ENCODE measurements around the gene ENO2. TPM values are rescaled to one million over a fixed set of nuclear protein-coding genes. Genes with fewer than 3 reads are reported as not detected.

Gene ENO2
- total RNA-seq, 4 donors from 2014 or later = 28.7 to 49.7 (median 40.0) TPM

DNA sequence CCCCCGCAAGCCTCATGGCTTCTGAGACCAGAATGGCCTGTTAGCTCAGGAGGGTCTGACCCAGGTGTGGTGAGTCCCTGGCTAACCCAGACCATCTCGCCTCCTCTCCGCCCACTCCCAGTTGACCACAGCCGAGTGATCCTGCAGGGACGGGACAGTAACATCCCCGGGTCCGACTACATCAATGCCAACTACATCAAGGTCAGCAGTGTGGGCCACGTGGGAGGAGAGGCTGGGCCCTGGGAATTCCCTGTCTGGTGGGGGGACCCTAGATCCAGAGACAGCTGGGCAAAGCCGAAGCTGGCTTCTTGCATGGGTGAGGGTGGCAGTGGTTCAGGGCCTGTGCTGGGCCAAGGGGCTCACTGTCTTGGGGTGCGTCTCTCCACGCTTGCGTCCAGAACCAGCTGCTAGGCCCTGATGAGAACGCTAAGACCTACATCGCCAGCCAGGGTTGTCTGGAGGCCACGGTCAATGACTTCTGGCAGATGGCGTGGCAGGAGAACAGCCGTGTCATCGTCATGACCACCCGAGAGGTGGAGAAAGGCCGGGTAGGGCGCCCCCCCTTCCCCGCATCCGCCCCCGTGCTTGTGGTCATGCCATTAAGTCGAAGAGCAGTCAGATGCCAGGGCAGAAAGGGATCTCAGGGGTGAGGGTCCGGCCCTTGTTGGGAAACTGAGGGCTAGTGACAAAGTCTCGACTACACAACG is 41.8 kb downstream of the ENO2 start:
- DNase-seq (ENCODE audit: extremely low spot score) = no peak
- H3K9me3 ChIP-seq = no peaks in the 10 kb centered on the region
- H3K4me3 ChIP-seq = no peak overlapping the region
- peaks cover 18 to 40% (median 33%) of the 10 kb centered on the region in 4 donors for H3K4me1 ChIP-seq
- H3K36me3 ChIP-seq = no peaks in the 10 kb centered on the region
- H3K27ac ChIP-seq (replicated peaks in 1 of 4) = no peak overlapping the region
- intact Hi-C loops (cut with DNase I) = no loop called here
- WGBS = 71% methylated on average over 6 of the region's 28 CpGs
- H3K27me3 ChIP-seq = no peaks in the 10 kb centered on the region
- TF ChIP-seq POLR2A (IDR thresholded peaks at IDR 0.05; ENCODE audit: low read depth) (no peak), POLR2AphosphoS5 (IDR thresholded peaks at IDR 0.05) (no peak), EP300 (IDR thresholded peaks at IDR 0.05) (no peak)
- TF ChIP-seq, protein P1, sequence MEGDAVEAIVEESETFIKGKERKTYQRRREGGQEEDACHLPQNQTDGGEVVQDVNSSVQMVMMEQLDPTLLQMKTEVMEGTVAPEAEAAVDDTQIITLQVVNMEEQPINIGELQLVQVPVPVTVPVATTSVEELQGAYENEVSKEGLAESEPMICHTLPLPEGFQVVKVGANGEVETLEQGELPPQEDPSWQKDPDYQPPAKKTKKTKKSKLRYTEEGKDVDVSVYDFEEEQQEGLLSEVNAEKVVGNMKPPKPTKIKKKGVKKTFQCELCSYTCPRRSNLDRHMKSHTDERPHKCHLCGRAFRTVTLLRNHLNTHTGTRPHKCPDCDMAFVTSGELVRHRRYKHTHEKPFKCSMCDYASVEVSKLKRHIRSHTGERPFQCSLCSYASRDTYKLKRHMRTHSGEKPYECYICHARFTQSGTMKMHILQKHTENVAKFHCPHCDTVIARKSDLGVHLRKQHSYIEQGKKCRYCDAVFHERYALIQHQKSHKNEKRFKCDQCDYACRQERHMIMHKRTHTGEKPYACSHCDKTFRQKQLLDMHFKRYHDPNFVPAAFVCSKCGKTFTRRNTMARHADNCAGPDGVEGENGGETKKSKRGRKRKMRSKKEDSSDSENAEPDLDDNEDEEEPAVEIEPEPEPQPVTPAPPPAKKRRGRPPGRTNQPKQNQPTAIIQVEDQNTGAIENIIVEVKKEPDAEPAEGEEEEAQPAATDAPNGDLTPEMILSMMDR (IDR thresholded peaks at IDR 0.05) = no peak

DNA sequence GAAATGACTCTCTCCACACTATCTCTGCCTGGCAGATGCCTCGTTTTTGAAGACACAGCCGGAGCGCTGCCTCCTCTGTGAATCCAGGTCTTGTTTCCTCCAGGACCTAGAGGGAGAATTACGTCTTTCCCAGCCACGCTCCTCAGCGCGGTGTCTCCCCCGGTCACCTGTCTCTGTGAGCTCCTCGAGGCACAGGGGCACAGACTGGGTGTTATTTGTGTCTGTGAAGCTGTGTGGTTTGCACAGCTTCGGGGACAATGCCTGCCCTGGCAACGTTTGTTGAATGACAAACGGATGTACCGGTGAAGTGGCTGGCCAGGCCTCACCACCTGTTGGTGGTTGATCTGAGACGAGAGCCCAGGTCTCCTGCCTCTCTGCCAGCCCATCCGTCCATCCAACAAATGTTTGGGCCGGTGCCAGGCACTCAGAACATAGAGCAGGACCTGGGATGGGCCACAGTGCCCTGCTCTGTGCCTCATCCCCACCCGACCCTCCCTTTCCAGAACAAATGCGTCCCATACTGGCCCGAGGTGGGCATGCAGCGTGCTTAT is 42.8 kb downstream of the ENO2 start:
- Histone ChIP-seq H3K27ac (replicated peaks in 1 of 4) (no peak overlapping the region), H3K36me3 (no peaks in the 10 kb centered on the region), H3K4me1 (peaks cover 28 to 50% (median 44%) of the 10 kb centered on the region in 4 donors), H3K27me3 (no peaks in the 10 kb centered on the region), H3K9me3 (no peaks in the 10 kb centered on the region), H3K4me3 (no peak overlapping the region)
- DNase-seq (ENCODE audit: extremely low spot score) = no peak
- 89% methylated on average over 9 of the region's 20 CpGs for WGBS
- intact Hi-C loops (cut with DNase I) = no loop called here
- TF ChIP-seq POLR2AphosphoS5 (IDR thresholded peaks at IDR 0.05) (no peak), EP300 (IDR thresholded peaks at IDR 0.05) (no peak)
- TF ChIP-seq, protein P1 (IDR thresholded peaks at IDR 0.05) = no peak

DNA sequence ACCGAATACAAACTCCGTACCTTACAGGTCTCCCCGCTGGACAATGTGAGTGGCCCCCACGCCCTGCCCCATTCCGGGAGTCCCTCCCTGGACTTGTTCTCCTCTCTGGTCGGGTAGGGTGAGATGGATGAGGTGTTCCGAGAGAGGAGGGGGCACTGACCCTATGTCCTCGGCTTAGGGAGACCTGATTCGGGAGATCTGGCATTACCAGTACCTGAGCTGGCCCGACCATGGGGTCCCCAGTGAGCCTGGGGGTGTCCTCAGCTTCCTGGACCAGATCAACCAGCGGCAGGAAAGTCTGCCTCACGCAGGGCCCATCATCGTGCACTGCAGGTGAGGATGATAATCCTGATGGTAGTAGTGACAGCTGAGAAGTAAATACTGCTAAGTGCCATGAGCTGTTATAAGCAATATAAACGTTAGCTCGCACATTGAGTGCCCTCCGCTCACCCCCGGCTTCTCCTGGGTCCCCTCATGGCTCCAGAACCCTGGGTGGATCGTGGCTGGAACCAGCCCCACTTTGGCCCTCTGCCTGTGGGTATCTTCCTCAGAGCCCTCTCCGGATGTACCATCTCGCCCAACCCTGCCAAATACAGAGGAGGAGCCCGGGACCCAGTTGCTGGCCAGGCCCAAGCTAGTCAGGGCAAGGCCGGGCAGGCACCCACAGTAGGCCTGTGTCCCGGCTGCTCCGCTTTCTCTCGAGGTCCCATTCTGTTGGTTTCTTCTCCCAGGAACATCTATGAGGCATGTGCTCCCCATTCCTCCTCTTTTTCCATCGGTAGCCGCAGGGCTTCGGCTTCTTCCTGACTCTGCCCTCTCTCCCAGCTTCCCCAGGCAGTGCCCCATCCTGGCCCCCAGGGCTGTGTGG is 43.6 kb downstream of the ENO2 start:
- intact Hi-C loops (cut with DNase I) = no loop called here
- TF ChIP-seq POLR2A (IDR thresholded peaks at IDR 0.05; ENCODE audit: low read depth) (no peak), POLR2AphosphoS5 (IDR thresholded peaks at IDR 0.05) (no peak), EP300 (IDR thresholded peaks at IDR 0.05) (no peak)
- TF ChIP-seq, protein P1 (IDR thresholded peaks at IDR 0.05) = no peak
- peaks cover 35 to 55% (median 49%) of the 10 kb centered on the region in 4 donors for H3K4me1 ChIP-seq
- H3K27me3 ChIP-seq = no peaks in the 10 kb centered on the region
- DNase-seq (ENCODE audit: extremely low spot score) = no peak
- H3K4me3 ChIP-seq = no peak overlapping the region
- H3K27ac ChIP-seq (replicated peaks in 1 of 4) = peak overlapping the region in 2 of 4 donors; percentile 34 to 46
- 78% methylated on average over 16 of the region's 28 CpGs for WGBS
- H3K36me3 ChIP-seq = no peaks in the 10 kb centered on the region
- no peaks in the 10 kb centered on the region for H3K9me3 ChIP-seq

DNA sequence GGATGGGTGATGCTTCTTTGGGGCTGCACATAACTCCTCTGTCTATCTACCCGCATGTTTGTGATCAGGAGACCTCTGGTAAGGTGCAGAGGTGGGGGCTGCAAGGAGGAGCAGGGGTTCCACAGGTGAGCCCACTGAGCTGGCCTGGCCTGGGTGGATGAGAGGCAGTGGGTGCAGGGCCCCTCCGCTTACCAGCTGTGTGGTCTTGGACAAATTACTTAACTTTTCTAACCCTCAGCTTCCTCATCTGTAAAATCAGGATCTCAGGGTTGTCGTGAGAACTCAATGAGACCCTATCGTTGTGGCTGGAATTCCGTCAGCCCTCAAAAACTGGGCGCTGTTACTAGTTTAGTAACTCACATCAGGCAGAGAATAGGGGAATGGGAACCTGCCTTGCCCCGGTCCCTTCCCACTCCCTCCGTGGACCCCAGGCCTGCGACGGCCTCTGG is 44.3 kb downstream of the ENO2 start:
- H3K36me3 ChIP-seq = no peaks in the 10 kb centered on the region
- 82% methylated on average over 10 of the region's 10 CpGs for WGBS
- intact Hi-C loops (cut with DNase I) = no loop called here
- H3K27me3 ChIP-seq = no peaks in the 10 kb centered on the region
- H3K9me3 ChIP-seq = no peaks in the 10 kb centered on the region
- H3K4me3 ChIP-seq = peak overlapping the region in 1 of 4 donors; percentile 5
- TF ChIP-seq POLR2A (IDR thresholded peaks at IDR 0.05; ENCODE audit: low read depth) (no peak), POLR2AphosphoS5 (IDR thresholded peaks at IDR 0.05) (no peak), EP300 (IDR thresholded peaks at IDR 0.05) (no peak)
- TF ChIP-seq, protein P1 (IDR thresholded peaks at IDR 0.05) = no peak
- H3K4me1 ChIP-seq = peaks cover 40 to 55% (median 47%) of the 10 kb centered on the region in 4 donors
- H3K27ac ChIP-seq (replicated peaks in 1 of 4) = peak overlapping the region; percentile 34 to 57 (median 42)
- DNase-seq (ENCODE audit: extremely low spot score) = no peak
